OCI-LY3 (cell line): ENCODE data around the gene PCBP2.
A peak's percentile ranks its signal among the peaks of the same experiment; 100 is the strongest.

Source experiments
- H2AFZ ChIP-seq: fragments of 200-600, 300-600 bp; shearing (Covaris generic); 2 replicates; pipeline ENCODE4 v1.6.0; 2014; ENCODE audit warnings: antibody characterized with exemption, low read depth, low read length
- H3K27ac ChIP-seq: fragments of 200-600, 300-600 bp; sonication (generic); 2 replicates; pipeline ENCODE4 v1.5.1; 2014; ENCODE audit warnings: mild to moderate bottlenecking, low read length, moderate library complexity, mixed read lengths
- H3K27me3 ChIP-seq: fragments of 200-600, 300-600 bp; sonication (generic); 2 replicates; pipeline ENCODE4 v1.6.1; 2014; ENCODE audit warnings: low read depth, low read length, mixed read lengths
- H3K36me3 ChIP-seq: fragments of 200-600, 300-600 bp; sonication (generic); replicated peaks from 2 replicates; pipeline ENCODE3; 2014; ENCODE audit warnings: low read depth, low read length, mixed read lengths
- H3K4me1 ChIP-seq: fragments of 300-600, 200-600 bp; sonication (generic); 2 replicates; pipeline ENCODE4 v1.6.1; 2014; ENCODE audit warnings: low read length, mixed read lengths
- H3K4me2 ChIP-seq: fragments of 200-600, 300-600 bp; sonication (generic); 2 replicates; pipeline ENCODE4 v1.6.1; 2014; ENCODE audit warnings: low read length, mixed read lengths
- H3K4me3 ChIP-seq: fragments of 300-600, 200-600 bp; sonication (generic); 2 replicates; pipeline ENCODE4 v1.5.1; 2014; ENCODE audit warnings: antibody characterized with exemption, mild to moderate bottlenecking, low read length, moderate library complexity
- H3K79me2 ChIP-seq: fragments of 300-600, 200-600 bp; shearing (Covaris generic); 2 replicates; pipeline ENCODE4 v1.6.1; 2014; ENCODE audit warnings: mild to moderate bottlenecking, low read length, mixed read lengths
- H3K9ac ChIP-seq: fragments of 300-600, 200-600 bp; shearing (Covaris generic); 2 replicates; pipeline ENCODE4 v1.6.0; 2014; ENCODE audit warnings: mild to moderate bottlenecking, low read length, moderate library complexity
- H3K9me3 ChIP-seq: fragments of 200-600, 300-600 bp; shearing (Covaris generic); 2 replicates; pipeline ENCODE4 v1.6.1; 2014; ENCODE audit warnings: low read length, mixed read lengths; ENCODE audit not compliant: insufficient read depth
- H4K20me1 ChIP-seq: fragments of 200-600, 300-600 bp; sonication (generic); 2 replicates; pipeline ENCODE4 v1.6.1; 2016; ENCODE audit warnings: low read length, mixed read lengths; ENCODE audit not compliant: insufficient read depth
- EZH2phosphoT487 ChIP-seq: fragments of 200-600 bp; shearing (Covaris generic); IDR thresholded peaks from 2 replicates; pipeline ENCODE4 v1.6.1; 2018; ENCODE audit warnings: antibody characterized with exemption, mixed run types, low read depth
- TF ChIP-seq, protein P1 (sequence below): fragments of 200-600, 300-600 bp; sonication (generic); IDR thresholded peaks from 2 replicates; pipeline ENCODE4 v1.5.1; 2014; ENCODE audit warnings: antibody characterized with exemption, low read length, low read depth

The PCBP2 gene

DNA sequence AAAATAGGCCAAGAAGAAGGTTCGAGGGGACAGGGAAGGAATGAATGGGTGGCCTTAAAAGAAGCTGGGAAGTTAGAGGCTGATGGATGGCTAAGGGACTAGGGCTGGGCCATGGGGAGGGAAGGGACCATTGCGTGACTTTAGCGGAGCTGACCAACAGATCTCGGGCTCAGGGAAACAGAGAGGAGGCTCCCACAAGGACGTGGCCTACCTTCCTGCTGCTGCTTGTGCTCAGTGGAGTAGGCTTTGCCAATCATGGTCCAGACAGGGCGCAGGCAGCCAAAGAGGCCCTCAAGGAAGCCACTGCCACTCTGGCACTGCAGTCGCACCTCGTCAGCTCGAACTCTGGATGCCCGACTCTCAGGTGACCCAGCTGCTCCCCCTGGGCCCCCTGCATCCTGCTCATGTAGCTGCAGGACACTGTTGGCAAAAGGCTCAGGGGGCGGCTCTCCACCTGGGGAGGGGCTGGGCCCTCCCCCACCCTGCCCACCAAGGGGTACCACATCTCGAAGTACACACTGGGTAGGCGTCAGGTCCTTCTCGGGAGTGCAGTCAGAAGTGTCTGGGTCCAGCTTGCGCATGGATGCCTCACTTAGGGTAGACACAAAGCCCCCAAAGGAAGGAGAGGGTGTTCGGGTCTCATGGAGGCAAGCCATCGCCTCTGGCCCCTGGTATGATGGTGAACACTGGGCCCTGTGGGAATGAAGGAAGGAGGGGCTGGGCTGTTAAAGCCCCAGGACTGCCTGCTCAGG is 35.0 kb downstream of the PCBP2 start:
- Histone ChIP-seq H3K9ac (no peak overlapping the region), H3K27me3 (no peaks in the 10 kb centered on the region), H4K20me1 (peaks cover 21% of the 10 kb centered on the region), H3K36me3 (peaks cover 19% of the 10 kb centered on the region), H3K9me3 (no peaks in the 10 kb centered on the region), H3K4me2 (no peak overlapping the region), H3K27ac (no peak overlapping the region), H3K79me2 (no peaks in the 10 kb centered on the region), H3K4me1 (0 out of 2 replicates have a peak, but pooled peaks cover 2% of the 10 kb centered on the region), H3K4me3 (no peak overlapping the region), H2AFZ (no peak overlapping the region)
- TF ChIP-seq, protein P1, sequence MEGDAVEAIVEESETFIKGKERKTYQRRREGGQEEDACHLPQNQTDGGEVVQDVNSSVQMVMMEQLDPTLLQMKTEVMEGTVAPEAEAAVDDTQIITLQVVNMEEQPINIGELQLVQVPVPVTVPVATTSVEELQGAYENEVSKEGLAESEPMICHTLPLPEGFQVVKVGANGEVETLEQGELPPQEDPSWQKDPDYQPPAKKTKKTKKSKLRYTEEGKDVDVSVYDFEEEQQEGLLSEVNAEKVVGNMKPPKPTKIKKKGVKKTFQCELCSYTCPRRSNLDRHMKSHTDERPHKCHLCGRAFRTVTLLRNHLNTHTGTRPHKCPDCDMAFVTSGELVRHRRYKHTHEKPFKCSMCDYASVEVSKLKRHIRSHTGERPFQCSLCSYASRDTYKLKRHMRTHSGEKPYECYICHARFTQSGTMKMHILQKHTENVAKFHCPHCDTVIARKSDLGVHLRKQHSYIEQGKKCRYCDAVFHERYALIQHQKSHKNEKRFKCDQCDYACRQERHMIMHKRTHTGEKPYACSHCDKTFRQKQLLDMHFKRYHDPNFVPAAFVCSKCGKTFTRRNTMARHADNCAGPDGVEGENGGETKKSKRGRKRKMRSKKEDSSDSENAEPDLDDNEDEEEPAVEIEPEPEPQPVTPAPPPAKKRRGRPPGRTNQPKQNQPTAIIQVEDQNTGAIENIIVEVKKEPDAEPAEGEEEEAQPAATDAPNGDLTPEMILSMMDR = no peak
- no peak for TF ChIP-seq EZH2phosphoT487

DNA sequence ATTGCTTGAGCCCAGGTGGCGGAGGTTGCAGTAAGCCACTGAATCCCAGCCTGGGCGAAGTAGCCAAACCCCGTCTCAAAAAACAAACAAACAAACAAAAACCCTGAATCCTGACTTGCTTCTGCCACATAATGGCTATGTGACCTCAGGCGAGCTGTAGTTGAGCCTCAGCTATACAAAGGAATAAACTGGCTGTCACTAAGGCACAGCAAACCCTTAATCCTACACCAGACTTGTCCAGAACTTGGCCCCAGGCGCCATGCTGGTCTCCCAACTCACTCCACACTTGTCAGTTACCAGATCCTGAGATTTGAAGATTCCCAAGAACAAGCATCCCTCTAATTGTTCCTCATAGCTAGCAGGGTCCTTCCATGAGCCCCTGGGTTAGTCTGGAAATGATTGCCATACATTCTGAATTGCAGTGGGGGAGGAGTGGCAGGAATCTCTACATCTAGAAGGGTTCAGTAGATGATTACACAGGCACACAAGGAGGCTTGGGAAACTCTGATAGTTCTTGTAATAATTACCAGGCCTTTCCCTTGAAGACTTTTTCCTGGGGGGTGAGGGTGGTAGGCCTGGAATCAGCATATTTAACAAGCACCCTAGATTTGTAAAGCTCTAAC is 37.5 kb downstream of the PCBP2 start:
- no peaks in the 10 kb centered on the region for H3K79me2 ChIP-seq
- H3K27ac ChIP-seq = no peak overlapping the region
- no peaks in the 10 kb centered on the region; the same call in 1 of the 2 replicates for H4K20me1 ChIP-seq
- no peak overlapping the region for H3K4me3 ChIP-seq
- H3K36me3 ChIP-seq = peaks cover 8% of the 10 kb centered on the region
- H3K4me1 ChIP-seq = peaks cover 7% of the 10 kb centered on the region
- H2AFZ ChIP-seq = no peak overlapping the region
- H3K4me2 ChIP-seq = no peak overlapping the region
- H3K9me3 ChIP-seq = no peaks in the 10 kb centered on the region
- H3K9ac ChIP-seq = no peak overlapping the region
- TF ChIP-seq, protein P1 = no peak
- no peak for TF ChIP-seq EZH2phosphoT487
- H3K27me3 ChIP-seq = no peaks in the 10 kb centered on the region

DNA sequence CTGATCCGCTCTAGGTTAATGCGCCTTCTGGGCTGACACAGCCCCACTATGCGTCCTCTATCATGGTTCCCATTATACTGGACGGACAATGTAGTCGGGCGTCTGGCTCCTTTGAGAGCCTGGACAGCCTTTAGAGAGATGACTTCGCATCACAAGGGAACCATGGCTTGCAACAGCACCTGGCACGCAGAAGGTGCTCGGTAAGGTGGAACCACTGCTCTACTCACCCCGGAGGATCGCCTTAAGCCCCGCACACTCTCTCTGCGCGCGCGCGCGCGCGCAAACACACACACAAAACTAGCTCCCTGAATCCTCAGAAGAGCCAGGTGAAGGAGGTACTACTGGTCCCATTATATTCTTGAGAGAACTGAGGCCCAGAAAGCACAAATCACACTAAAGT is 40.3 kb downstream of the PCBP2 start:
- no peak overlapping the region for H2AFZ ChIP-seq
- H3K4me2 ChIP-seq = peak overlapping the region; percentile 72

More for the DNA sequence above, 40.3 kb downstream of the PCBP2 start:
- peaks cover 4% of the 10 kb centered on the region for H3K36me3 ChIP-seq
- H3K27ac ChIP-seq = no peak overlapping the region
- H3K4me1 ChIP-seq = peaks cover 7% of the 10 kb centered on the region
- no peaks in the 10 kb centered on the region for H3K9me3 ChIP-seq
- no peaks in the 10 kb centered on the region for H3K27me3 ChIP-seq
- no peak overlapping the region for H3K9ac ChIP-seq
- TF ChIP-seq, protein P1 = no peak
- no peak for TF ChIP-seq EZH2phosphoT487
- peak overlapping the region; percentile 82 for H3K4me3 ChIP-seq
- no peaks in the 10 kb centered on the region for H3K79me2 ChIP-seq
- no peaks in the 10 kb centered on the region for H4K20me1 ChIP-seq
